Activated CD4-positive, alpha-beta T cell treated with anti-CD3 and anti-CD28 coated beads, Interleukin-2, amount 50 U/mL, for 48 hours (primary cell): Measurements from ENCODE around the gene SEC14L5.

Source experiments
- DNase-seq, 2 experiments: peaks; one replicate each; pipeline ENCODE4 v3.0.0-alpha.2; 2020

Gene SEC14L5

GRCh38 chr16:4987580-4988374 is 29.6 kb downstream of the SEC14L5 start:
- DNase-seq = no peak

GRCh38 chr16:4988647-4989046 is 30.5 kb downstream of the SEC14L5 start:
- no peak for DNase-seq

- no peak for DNase-seq
These were observed 31.4 kb downstream of the SEC14L5 start for GRCh38 chr16:4989391-4990006.

- no peak for DNase-seq
These were observed 32.3 kb downstream of the SEC14L5 start for GRCh38 chr16:4990415-4990814.

GRCh38 chr16:4991754-4992153 is 33.6 kb downstream of the SEC14L5 start:
- no peak for DNase-seq

- no peak for DNase-seq
These were observed 36.7 kb downstream of the SEC14L5 start for GRCh38 chr16:4994719-4995434.

- no peak for DNase-seq
These were observed 42.5 kb downstream of the SEC14L5 start for GRCh38 chr16:5000573-5001001.

GRCh38 chr16:5001571-5001970 is 43.4 kb downstream of the SEC14L5 start:
- DNase-seq = no peak

GRCh38 chr16:5001986-5002385 is 43.9 kb downstream of the SEC14L5 start:
- DNase-seq = no peak

- no peak for DNase-seq
These were observed 44.6 kb downstream of the SEC14L5 start for GRCh38 chr16:5002699-5003143.

- no peak for DNase-seq
These were observed 45.1 kb downstream of the SEC14L5 start for GRCh38 chr16:5003211-5003610.

- no peak for DNase-seq
These were observed 45.7 kb downstream of the SEC14L5 start for GRCh38 chr16:5003828-5004227.

GRCh38 chr16:5004311-5004710 is 46.2 kb downstream of the SEC14L5 start:
- DNase-seq = no peak

GRCh38 chr16:5005916-5006315 is 47.8 kb downstream of the SEC14L5 start:
- DNase-seq = no peak

- DNase-seq = no peak
These were observed 48.4 kb downstream of the SEC14L5 start for GRCh38 chr16:5006348-5007193.

- no peak for DNase-seq
These were observed 49.1 kb downstream of the SEC14L5 start for GRCh38 chr16:5007256-5007655.

GRCh38 chr16:5008311-5008731 is 50.2 kb downstream of the SEC14L5 start:
- DNase-seq = no peak

- DNase-seq = no peak
These were observed 52.6 kb downstream of the SEC14L5 start for GRCh38 chr16:5010576-5011329.

GRCh38 chr16:5011637-5012036 is 53.5 kb downstream of the SEC14L5 start:
- no peak for DNase-seq

- DNase-seq = no peak
These were observed 54.8 kb downstream of the SEC14L5 start for GRCh38 chr16:5012887-5013286.

- DNase-seq = no peak
These were observed 57.2 kb downstream of the SEC14L5 start for GRCh38 chr16:5015351-5015750.

GRCh38 chr16:5015887-5016286 is 57.8 kb downstream of the SEC14L5 start:
- DNase-seq = no peak
